ENCODE results near the gene BIRC5. TPM values are rescaled to one million over a fixed set of nuclear protein-coding genes. Genes with fewer than 3 reads are reported as not detected.

BIRC5 gene
- total RNA-seq, 1 donor from 2014 or later, result 68.0 TPM

DNA sequence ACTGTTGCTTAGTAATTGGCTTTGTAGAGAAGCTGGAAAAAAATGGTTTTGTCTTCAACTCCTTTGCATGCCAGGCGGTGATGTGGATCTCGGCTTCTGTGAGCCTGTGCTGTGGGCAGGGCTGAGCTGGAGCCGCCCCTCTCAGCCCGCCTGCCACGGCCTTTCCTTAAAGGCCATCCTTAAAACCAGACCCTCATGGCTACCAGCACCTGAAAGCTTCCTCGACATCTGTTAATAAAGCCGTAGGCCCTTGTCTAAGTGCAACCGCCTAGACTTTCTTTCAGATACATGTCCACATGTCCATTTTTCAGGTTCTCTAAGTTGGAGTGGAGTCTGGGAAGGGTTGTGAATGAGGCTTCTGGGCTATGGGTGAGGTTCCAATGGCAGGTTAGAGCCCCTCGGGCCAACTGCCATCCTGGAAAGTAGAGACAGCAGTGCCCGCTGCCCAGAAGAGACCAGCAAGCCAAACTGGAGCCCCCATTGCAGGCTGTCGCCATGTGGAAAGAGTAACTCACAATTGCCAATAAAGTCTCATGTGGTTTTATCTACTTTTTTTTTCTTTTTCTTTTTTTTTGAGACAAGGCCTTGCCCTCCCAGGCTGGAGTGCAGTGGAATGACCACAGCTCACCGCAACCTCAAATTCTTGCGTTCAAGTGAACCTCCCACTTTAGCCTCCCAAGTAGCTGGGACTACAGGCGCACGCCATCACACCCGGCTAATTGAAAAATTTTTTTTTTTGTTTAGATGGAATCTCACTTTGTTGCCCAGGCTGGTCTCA lies 11.2 kb downstream of the BIRC5 start:
- H3K4me3 ChIP-seq (ENCODE audit: low read depth, low read length), result no peak overlapping the region
- DNase-seq (ENCODE audit: low read depth), result no peak
- TF ChIP-seq, protein P1, sequence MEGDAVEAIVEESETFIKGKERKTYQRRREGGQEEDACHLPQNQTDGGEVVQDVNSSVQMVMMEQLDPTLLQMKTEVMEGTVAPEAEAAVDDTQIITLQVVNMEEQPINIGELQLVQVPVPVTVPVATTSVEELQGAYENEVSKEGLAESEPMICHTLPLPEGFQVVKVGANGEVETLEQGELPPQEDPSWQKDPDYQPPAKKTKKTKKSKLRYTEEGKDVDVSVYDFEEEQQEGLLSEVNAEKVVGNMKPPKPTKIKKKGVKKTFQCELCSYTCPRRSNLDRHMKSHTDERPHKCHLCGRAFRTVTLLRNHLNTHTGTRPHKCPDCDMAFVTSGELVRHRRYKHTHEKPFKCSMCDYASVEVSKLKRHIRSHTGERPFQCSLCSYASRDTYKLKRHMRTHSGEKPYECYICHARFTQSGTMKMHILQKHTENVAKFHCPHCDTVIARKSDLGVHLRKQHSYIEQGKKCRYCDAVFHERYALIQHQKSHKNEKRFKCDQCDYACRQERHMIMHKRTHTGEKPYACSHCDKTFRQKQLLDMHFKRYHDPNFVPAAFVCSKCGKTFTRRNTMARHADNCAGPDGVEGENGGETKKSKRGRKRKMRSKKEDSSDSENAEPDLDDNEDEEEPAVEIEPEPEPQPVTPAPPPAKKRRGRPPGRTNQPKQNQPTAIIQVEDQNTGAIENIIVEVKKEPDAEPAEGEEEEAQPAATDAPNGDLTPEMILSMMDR (conservative IDR thresholded peaks at IDR 0.05; ENCODE audit: low read depth, low read length), result no peak

DNA sequence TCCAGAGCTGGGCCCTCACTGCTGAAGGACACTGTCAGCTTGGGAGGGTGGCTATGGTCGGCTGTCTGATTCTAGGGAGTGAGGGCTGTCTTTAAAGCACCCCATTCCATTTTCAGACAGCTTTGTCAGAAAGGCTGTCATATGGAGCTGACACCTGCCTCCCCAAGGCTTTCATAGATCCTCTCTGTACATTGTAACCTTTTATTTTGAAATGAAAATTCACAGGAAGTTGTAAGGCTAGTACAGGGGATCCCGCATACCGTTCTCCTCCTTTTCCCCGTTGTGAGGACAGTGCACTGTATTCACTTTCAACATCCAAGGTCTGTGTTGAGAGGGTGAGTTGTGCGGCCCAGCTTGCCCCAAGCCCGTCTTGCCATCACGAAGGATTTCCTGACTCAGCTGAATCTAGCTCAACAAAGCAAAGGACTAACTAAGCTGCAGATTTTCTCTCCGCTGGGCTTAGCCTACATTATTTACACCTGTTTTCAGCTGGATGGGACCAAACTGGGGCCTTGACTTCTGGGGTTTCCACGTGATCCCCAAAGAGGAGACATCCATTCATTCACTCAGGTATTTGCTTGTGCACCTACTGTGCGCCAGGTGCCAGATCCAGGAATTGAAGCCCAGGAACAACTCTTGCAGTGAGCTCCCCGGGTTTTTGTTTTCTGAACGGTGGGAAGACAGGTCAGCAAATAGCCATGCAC lies 12.2 kb downstream of the BIRC5 start:
- TF ChIP-seq, protein P1 (conservative IDR thresholded peaks at IDR 0.05; ENCODE audit: low read depth, low read length), result no peak
- H3K4me3 ChIP-seq (ENCODE audit: low read depth, low read length), result no peak overlapping the region
- no peak for DNase-seq (ENCODE audit: low read depth)

DNA sequence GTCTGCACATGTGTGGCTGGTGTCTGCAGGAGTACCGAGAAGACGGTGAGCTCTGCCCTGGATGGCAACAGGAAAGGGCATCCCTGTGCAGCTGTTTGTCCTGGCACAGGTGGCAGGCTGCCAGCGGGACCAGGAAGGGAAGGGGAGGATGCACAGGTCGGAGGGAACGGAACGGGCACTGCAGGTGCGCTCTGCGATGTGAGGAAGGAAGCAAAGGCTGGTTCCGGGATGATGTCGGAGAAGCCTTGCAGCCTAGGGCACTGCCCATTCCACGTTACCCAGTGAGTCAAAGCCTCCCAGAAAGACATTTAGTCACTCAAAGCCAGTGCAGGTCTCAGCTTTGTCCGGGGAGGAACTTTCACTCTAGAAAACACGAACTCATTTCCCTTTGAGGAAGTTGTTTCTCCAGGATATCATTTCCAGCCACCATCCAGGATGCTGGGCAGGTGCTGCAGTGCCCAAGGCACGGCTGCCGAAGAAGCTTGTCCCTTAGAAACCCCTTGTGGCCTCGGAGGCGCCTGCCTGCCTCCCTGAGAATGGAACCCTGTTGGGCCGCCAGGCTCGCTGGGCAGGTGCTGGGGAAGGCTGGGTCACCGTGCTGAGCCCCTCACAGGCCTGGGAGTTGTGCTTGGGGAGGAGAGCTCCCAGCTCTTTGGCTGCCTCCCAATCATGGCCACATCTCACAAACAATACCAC lies 12.9 kb downstream of the BIRC5 start:
- TF ChIP-seq, protein P1 (conservative IDR thresholded peaks at IDR 0.05; ENCODE audit: low read depth, low read length), result no peak
- DNase-seq (ENCODE audit: low read depth), result no peak
- no peak overlapping the region for H3K4me3 ChIP-seq (ENCODE audit: low read depth, low read length)

DNA sequence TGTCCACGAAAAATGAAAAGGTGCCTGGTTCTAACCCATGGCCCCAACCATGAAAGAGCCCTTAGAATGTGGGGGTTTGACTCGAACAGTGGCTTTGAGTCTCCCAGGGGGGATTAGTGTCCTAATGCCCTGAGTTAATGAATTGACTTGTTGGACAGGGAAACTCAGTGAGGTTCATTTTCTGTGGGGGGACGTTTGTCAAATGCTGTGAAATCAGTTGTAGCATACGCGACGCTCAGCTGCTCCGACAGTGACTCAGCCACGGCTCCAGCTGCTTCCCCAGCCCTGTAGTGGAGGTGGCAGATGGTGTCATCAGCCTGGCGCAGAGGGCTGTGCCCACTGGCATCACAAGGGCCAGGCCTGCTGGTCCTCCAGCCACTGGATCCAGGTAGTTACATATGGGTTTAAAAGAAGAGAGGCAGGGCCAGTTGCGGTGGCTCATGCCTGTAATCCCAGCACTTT lies 13.4 kb downstream of the BIRC5 start:
- no peak for DNase-seq (ENCODE audit: low read depth)
- TF ChIP-seq, protein P1 (conservative IDR thresholded peaks at IDR 0.05; ENCODE audit: low read depth, low read length), result no peak
- no peak overlapping the region for H3K4me3 ChIP-seq (ENCODE audit: low read depth, low read length)

DNA sequence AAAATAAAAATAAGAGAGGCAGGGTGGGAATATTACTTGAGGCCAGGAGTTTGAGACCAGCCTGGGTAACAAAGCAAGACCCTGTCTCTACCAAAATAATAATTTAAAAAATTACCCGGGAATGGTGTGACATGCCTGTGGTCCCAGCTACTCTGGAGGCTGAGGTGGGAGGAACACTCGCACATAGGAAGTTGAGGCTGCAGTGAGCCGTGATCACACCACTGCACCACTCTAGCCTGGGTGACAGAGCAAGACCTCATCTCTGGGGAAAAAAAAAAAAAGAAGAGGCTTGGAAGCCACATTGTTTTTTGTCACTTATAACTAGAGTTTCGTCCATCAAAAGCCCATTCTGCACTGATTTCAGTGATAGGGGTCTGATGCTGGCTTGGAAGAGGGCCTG lies 14.1 kb downstream of the BIRC5 start:
- TF ChIP-seq, protein P1 (conservative IDR thresholded peaks at IDR 0.05; ENCODE audit: low read depth, low read length), result no peak
- no peak for DNase-seq (ENCODE audit: low read depth)
- no peak overlapping the region for H3K4me3 ChIP-seq (ENCODE audit: low read depth, low read length)

DNA sequence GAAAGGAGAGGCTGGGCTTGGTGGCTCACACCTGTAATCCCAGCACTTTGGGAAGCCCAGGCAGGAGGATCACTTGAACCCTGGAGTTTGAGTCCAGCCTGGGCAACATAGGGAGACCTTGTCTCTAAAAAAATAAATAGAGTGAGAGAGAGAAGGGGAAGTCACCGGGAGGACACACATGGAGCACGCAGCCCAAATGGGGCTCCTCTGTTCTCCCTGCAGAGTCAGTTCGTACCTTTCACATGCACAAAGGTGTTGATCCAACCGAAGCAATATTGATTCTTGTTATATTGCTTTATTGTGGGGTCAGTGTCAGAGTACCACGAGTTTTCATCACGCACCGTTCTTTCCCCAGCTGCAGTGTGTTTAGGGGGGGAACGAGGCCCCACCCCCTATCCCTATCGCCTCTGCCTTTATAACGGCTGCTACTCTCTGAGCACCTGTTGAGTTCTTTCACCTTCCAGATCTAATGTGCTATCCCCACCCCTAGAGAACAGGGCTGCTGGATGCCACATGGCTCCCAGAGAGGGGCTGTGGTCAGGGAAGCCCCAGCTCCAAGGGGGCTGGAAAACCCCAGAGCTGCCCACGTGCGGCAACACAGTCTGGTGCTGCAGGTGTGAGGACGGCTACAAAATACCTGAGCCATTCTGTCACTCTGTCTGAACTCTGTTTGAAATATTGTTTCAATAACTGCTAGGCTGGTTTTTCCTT lies 16.4 kb downstream of the BIRC5 start:
- H3K4me3 ChIP-seq (ENCODE audit: low read depth, low read length), result no peak overlapping the region
- TF ChIP-seq, protein P1 (conservative IDR thresholded peaks at IDR 0.05; ENCODE audit: low read depth, low read length), result no peak
- DNase-seq (ENCODE audit: low read depth), result no peak
